Measurements from ENCODE around the gene DHTKD1. TPM values are rescaled to one million over a fixed set of nuclear protein-coding genes. Genes with fewer than 3 reads are reported as not detected.

Gene DHTKD1
- total and polyA plus RNA-seq, 2 of the 4 experiments (the other 2 are of a cell fraction): 13.9 to 20.3 TPM

GRCh38 chr10:12063483-12063818, 5.3 kb upstream of the DHTKD1 start:
- Histone ChIP-seq H4K8ac (ENCODE audit: low read depth in 2 of 2, low read length in 2 of 2) (no peak overlapping the region), H4K91ac (ENCODE audit: insufficient read depth, low read depth, low read length) (no peak overlapping the region), H3K27me3 (ENCODE audit: control insufficient read depth, insufficient read depth, low read length) (no peaks in the 10 kb centered on the region), H4K20me1 (ENCODE audit: insufficient read depth, low read length) (no peaks in the 10 kb centered on the region), H3K9me3 (ENCODE audit: control insufficient read depth, insufficient read depth, low read length) (no peaks in the 10 kb centered on the region), H3K27ac (ENCODE audit: insufficient read depth, low read length) (no peak overlapping the region), H2BK120ac (ENCODE audit: low read depth, low read length) (no peak overlapping the region), H3K18ac (ENCODE audit: low read depth, low read length) (no peak overlapping the region), H3K36me3 (ENCODE audit: control insufficient read depth, insufficient read depth, low read length) (no peaks in the 10 kb centered on the region), H4K5ac (ENCODE audit: low read depth, low read length) (no peak overlapping the region), H3K14ac (replicated peaks; ENCODE audit: low read depth, low read length) (no peak overlapping the region), H3K9me1 (ENCODE audit: insufficient read depth, low read length) (0 out of 2 replicates have a peak, but pooled peaks cover 2% of the 10 kb centered on the region), H3K4me3 (ENCODE audit: insufficient read depth, low read depth, low read length) (no peak overlapping the region), H3K9ac (ENCODE audit: low read depth, low read length) (no peak overlapping the region), H3K56ac (ENCODE audit: extremely low read depth, insufficient read depth, low read length) (no peak overlapping the region), H2BK20ac (ENCODE audit: low read depth, low read length) (no peak overlapping the region), H3K4me2 (ENCODE audit: low read depth, low read length) (no peak overlapping the region), H3K4me1 (ENCODE audit: control insufficient read depth, insufficient read depth, low read length) (no peaks in the 10 kb centered on the region; the same call in 1 of the 2 replicates), H3K79me1 (ENCODE audit: low read depth in 1 of 2, low read length in 2 of 2) (no peaks in the 10 kb centered on the region), H2AK5ac (ENCODE audit: low read depth, low read length) (no peak overlapping the region), H3K4ac (ENCODE audit: low read depth, low read length) (no peak overlapping the region), H2BK15ac (ENCODE audit: low read depth, low read length) (no peak overlapping the region), H2BK5ac (ENCODE audit: low read depth, low read length, poor library complexity, severe bottlenecking) (no peak overlapping the region), H2AFZ (replicated peaks; ENCODE audit: low read length, poor library complexity) (no peak overlapping the region), H3K23ac (ENCODE audit: low read depth, low read length) (no peak overlapping the region), H2AK9ac (replicated peaks; ENCODE audit: low read depth, low read length, poor library complexity) (no peak overlapping the region)
- intact Hi-C loops (cut with micrococcal nuclease) (no loop called here), dilution Hi-C loops (cut with HindIII; ENCODE audit: low sequenced_read_pairs, unreplicated experiment) (no loop called here), in situ Hi-C loops (cut with MboI; ENCODE audit: low sequenced_read_pairs) (no loop called here)
- ATAC-seq (ENCODE audit: low read depth) (no peak), DNase-seq (no peak)
- no TSS peak for BruUV-seq (replicated peaks)
- ChIA-PET POLR2A (ENCODE audit: unreplicated experiment) (no interaction called here), CTCF (no interaction called here)
- no peak for TF ChIP-seq MAFK (IDR thresholded peaks at IDR 0.05; ENCODE audit: low read depth, low read length)
- no peak for TF ChIP-seq CHD1 (IDR thresholded peaks at IDR 0.05; ENCODE audit: low read depth, low read length)
- TF ChIP-seq BHLHE40 (IDR thresholded peaks at IDR 0.05; ENCODE audit: low read depth, low read length): no peak
- TF ChIP-seq USF2 (IDR thresholded peaks at IDR 0.05; ENCODE audit: low read depth, low read length): no peak
- TF ChIP-seq ELK1 (IDR thresholded peaks at IDR 0.05; ENCODE audit: borderline replicate concordance, low read depth, low read length): no peak
- no peak for TF ChIP-seq RAD21 (IDR thresholded peaks at IDR 0.05; ENCODE audit: low read length)
- TF ChIP-seq CEBPB (IDR thresholded peaks at IDR 0.05; ENCODE audit: low read depth, low read length): no peak
- no peak for TF ChIP-seq MAZ (IDR thresholded peaks at IDR 0.05; ENCODE audit: borderline replicate concordance, low read depth, low read length)
- TF ChIP-seq MXI1 (IDR thresholded peaks at IDR 0.05; ENCODE audit: borderline replicate concordance, low read depth, low read length): no peak
- no peak for TF ChIP-seq FOS (IDR thresholded peaks at IDR 0.05; ENCODE audit: low read depth, low read length)
- WGBS, 2 experiments (ENCODE audit: extremely low coverage in 2 of 2, insufficient read length in 1 of 2): no CpG with 5 or more reads among the region's 3 CpGs

Data from IMR-90 (cell line).